GM12801 (cell line): ENCODE results near the gene NR2F1.

Experiments used
- TF ChIP-seq, protein P1 (sequence below): IDR thresholded peaks from one replicate; pipeline ENCODE4 v1.5.1; 2011; ENCODE audit warnings: control low read depth; ENCODE audit not compliant: insufficient read length; ENCODE audit errors: extremely low read depth

Gene NR2F1

DNA sequence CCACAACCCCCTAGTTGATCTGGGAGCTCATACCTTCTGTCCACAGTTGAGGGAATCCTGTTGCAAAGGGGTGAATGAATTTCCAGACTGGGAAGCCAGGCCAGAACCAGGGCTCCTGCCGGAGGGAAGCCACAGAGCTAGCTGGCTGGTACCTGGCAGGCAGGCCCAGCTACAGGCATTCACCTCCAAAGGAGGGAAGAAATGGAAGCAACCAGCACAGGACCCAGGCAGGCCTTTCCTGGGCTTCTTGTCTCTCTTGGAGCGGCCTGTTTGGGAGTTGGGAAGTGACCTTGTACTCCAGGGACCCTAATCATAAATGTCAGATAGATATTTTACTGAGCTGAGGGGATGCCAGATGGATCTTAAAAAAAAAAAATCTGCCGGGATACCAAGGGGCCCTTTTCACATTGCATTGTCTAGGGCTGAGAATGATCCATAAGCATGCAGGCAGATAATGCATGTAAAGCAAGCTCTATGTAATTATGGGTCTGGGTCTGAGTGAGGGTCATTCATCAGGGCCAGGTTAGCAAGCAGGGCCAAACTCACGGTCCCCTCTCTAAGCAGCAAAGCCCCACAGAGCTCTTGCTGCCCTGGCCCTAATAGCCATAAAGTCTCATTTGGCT, 8.4 kb downstream of the NR2F1 start:
- TF ChIP-seq, protein P1, sequence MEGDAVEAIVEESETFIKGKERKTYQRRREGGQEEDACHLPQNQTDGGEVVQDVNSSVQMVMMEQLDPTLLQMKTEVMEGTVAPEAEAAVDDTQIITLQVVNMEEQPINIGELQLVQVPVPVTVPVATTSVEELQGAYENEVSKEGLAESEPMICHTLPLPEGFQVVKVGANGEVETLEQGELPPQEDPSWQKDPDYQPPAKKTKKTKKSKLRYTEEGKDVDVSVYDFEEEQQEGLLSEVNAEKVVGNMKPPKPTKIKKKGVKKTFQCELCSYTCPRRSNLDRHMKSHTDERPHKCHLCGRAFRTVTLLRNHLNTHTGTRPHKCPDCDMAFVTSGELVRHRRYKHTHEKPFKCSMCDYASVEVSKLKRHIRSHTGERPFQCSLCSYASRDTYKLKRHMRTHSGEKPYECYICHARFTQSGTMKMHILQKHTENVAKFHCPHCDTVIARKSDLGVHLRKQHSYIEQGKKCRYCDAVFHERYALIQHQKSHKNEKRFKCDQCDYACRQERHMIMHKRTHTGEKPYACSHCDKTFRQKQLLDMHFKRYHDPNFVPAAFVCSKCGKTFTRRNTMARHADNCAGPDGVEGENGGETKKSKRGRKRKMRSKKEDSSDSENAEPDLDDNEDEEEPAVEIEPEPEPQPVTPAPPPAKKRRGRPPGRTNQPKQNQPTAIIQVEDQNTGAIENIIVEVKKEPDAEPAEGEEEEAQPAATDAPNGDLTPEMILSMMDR = no peak

DNA sequence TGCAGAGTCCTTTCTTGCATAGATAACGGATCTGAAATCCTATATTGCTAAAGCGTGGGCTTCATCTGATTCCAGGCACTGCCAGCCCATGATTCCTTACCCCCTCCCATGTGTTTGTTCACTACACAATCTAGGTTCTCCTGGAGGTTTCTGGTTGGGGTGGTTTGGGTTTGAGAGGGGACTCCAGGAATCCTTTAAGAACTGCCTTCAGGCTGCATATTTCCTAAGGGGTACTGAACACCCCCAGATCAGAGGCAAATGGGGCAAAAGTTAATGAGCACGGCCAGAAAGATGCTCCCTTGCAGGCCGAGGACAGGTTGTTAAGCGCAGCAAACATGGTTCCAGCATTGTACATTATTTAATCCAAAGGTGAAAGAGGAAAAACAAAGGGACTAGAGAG, 9.9 kb downstream of the NR2F1 start:
- TF ChIP-seq, protein P1 = no peak

- TF ChIP-seq, protein P1 = no peak
These were observed 10.6 kb downstream of the NR2F1 start for GRCh38 chr5:93593476-93594131.

DNA sequence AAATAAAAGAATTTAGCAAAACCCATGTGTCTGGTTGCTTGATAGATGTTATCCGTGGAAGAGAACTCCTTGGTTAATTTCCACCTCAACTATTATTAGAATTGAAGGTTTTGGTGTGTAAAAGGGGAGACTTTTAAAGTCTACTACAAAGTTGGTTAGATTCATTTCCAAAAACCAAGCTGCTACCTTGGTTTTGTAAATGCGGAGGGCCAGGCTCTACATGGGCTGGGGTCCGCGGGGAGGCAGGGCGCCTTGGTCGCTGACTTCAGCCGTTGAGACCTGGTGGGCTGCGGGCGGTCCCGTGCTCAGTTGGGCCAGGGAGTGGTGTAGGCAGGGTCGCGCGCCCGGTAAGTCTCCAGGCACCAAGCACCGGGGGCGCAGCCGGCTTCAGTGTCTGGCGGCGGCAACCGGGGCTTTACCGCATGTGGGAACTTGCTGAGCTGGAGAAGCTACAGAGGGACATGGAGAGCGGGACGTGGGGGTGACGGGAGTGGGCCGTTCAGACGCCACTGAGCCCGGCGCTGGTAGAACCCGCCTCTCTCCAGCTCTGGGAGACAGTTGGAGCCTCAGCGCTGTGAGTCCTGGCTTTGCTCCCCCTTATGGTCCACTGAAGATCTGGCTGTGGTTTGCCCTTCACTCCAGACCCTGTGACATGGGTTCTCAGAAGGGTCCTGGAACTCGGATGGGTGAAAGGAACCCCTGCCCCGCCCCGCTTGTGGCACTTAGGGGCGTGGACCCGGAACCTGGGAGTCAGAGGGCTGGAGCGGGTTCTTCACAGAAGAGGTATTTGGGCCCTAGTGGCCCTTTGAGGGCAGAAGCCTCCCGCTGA, 11.8 kb downstream of the NR2F1 start:
- TF ChIP-seq, protein P1 = no peak

DNA sequence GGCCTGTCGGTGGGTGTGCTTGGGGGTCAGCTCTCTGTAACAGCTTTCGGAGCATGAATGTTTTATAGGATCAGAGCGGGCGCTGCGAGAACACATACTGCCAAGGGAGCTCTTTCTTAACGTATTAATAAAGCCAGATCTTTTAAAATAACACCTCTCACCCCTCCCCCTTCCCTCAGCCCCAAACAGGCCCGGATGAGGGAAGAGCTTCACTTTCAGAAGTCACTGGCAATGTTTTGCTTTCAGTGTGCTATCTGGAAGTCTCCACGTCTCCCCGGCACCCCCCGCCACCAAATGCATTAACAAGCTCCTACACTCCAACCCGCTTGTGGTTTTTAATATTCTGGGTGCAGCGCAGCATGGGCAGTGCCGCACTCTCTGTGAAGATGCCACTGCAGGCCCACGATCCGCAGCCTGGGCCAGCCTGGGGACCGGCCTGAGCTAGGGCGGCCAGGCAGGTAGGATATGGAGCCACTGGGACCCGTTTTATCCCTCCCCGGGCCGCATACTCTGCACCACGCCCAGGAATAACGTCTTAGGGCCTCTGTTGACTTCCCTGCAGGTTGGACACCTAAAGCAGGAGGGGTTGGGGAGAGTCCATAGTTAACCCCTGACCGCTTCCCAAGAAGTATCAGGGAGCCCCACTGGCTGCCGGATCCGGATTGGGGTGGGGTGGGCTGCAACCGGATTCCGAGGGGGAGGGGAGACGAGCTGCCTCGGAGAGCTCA, 12.6 kb downstream of the NR2F1 start:
- TF ChIP-seq, protein P1 = no peak

- TF ChIP-seq, protein P1 = no peak
These were observed 13.3 kb downstream of the NR2F1 start for GRCh38 chr5:93596310-93596675.
